AG09309 (cell line): ENCODE data around the gene ZC3H13.

Experiments used
- DNase-seq: peaks from one replicate; pipeline ENCODE4 v3.0.0-alpha.2; 2010; ENCODE audit warnings: low read depth
- H3K4me3 ChIP-seq: 2 replicates; pipeline ENCODE4 v1.5.1; 2011; ENCODE audit warnings: mild to moderate bottlenecking, low read depth, low read length, moderate library complexity; ENCODE audit not compliant: control insufficient read depth
- CTCF ChIP-seq: IDR thresholded peaks from 2 replicates; pipeline ENCODE4 v1.5.1; 2011; ENCODE audit warnings: mild to moderate bottlenecking, low read depth, low read length, inconsistent platforms; ENCODE audit not compliant: insufficient read depth, control insufficient read depth; ENCODE audit errors: missing control alignments

Gene ZC3H13

GRCh38 chr13:45941261-45941660 lies 111.3 kb downstream of the ZC3H13 start:
- no peak for DNase-seq
- no peak overlapping the region for H3K4me3 ChIP-seq

GRCh38 chr13:45940061-45940460 lies 112.5 kb downstream of the ZC3H13 start:
- no peak for DNase-seq
- no peak for TF ChIP-seq CTCF
- no peak overlapping the region for H3K4me3 ChIP-seq

More at GRCh38 chr13:45941261-45941660, 111.3 kb downstream of the ZC3H13 start:
- TF ChIP-seq CTCF: no peak

- no peak overlapping the region for H3K4me3 ChIP-seq
- no peak for TF ChIP-seq CTCF
- no peak for DNase-seq
Measured at GRCh38 chr13:45936621-45937020, 115.9 kb downstream of the ZC3H13 start.

GRCh38 chr13:45934283-45934682 lies 118.3 kb downstream of the ZC3H13 start:
- TF ChIP-seq CTCF: no peak
- no peak for DNase-seq
- H3K4me3 ChIP-seq: no peak overlapping the region

- no peak for TF ChIP-seq CTCF
- DNase-seq: no peak
Measured at GRCh38 chr13:45933203-45933908, 119.2 kb downstream of the ZC3H13 start.

GRCh38 chr13:45932676-45933075 lies 119.9 kb downstream of the ZC3H13 start:
- DNase-seq: no peak
- TF ChIP-seq CTCF: no peak
- no peak overlapping the region for H3K4me3 ChIP-seq

More at GRCh38 chr13:45933203-45933908, 119.2 kb downstream of the ZC3H13 start:
- no peak overlapping the region for H3K4me3 ChIP-seq
